ENCODE measurements around the gene OBSCN.
"Not testable (repeated sequence)": the region's sequence is repeated elsewhere in the genome, so short reads cannot be mapped to it uniquely, and the experiment has no call there.

OBSCN gene

GRCh38 chr1:228172591-228173527 lies 35.0 kb upstream of the OBSCN start:
- no peak for FAIRE-seq

- not testable (repeated sequence) for FAIRE-seq
These were observed 34.0 kb upstream of the OBSCN start for GRCh38 chr1:228173528-228174481.

- FAIRE-seq, result no peak
These were observed 33.1 kb upstream of the OBSCN start for GRCh38 chr1:228174482-228175315.

- FAIRE-seq, result no peak
These were observed 32.4 kb upstream of the OBSCN start for GRCh38 chr1:228175316-228176023.

- no peak for FAIRE-seq
These were observed 31.8 kb upstream of the OBSCN start for GRCh38 chr1:228176024-228176395.

- FAIRE-seq, result no peak
These were observed 31.2 kb upstream of the OBSCN start for GRCh38 chr1:228176461-228177182.

- no peak for FAIRE-seq
These were observed 30.7 kb upstream of the OBSCN start for GRCh38 chr1:228177183-228177475.

- no peak for FAIRE-seq
These were observed 29.8 kb upstream of the OBSCN start for GRCh38 chr1:228177721-228178710.

GRCh38 chr1:228178737-228179684 lies 28.8 kb upstream of the OBSCN start:
- FAIRE-seq, result no peak

- FAIRE-seq, result no peak
These were observed 27.4 kb upstream of the OBSCN start for GRCh38 chr1:228180271-228180958.

GRCh38 chr1:228180959-228181644 lies 26.7 kb upstream of the OBSCN start:
- FAIRE-seq, result no peak

GRCh38 chr1:228181645-228182034 lies 26.2 kb upstream of the OBSCN start:
- no peak for FAIRE-seq

GRCh38 chr1:228182296-228183030 lies 25.4 kb upstream of the OBSCN start:
- FAIRE-seq, result no peak

GRCh38 chr1:228184152-228184551 lies 23.7 kb upstream of the OBSCN start:
- no peak for FAIRE-seq

GRCh38 chr1:228185641-228185965 lies 22.2 kb upstream of the OBSCN start:
- FAIRE-seq, result no peak

- FAIRE-seq, result not testable (repeated sequence)
These were observed 19.6 kb upstream of the OBSCN start for GRCh38 chr1:228188249-228188648.

GRCh38 chr1:228190182-228190581 lies 17.7 kb upstream of the OBSCN start:
- no peak for FAIRE-seq
